ENCODE measurements around the gene KCNQ1OT1.

Gene KCNQ1OT1

GRCh38 chr11:2714463-2714800, 14.6 kb upstream of the KCNQ1OT1 start:
- in situ Hi-C loops (cut with HindIII; ENCODE audit: low sequenced_read_pairs), result no loop called here
- no peak for DNase-seq (ENCODE audit: low read depth)
- no peak for TF ChIP-seq CTCF (IDR thresholded peaks at IDR 0.05; ENCODE audit: low read depth, low read length, missing control alignments)
- no peak overlapping the region for H3K4me3 ChIP-seq (ENCODE audit: low read depth, low read length)

- in situ Hi-C loops (cut with HindIII; ENCODE audit: low sequenced_read_pairs), result no loop called here
- TF ChIP-seq CTCF (IDR thresholded peaks at IDR 0.05; ENCODE audit: low read depth, low read length, missing control alignments), result no peak
- DNase-seq (ENCODE audit: low read depth), result no peak
- no peak overlapping the region for H3K4me3 ChIP-seq (ENCODE audit: low read depth, low read length)
These were observed 14.1 kb upstream of the KCNQ1OT1 start for GRCh38 chr11:2713661-2714462.

GRCh38 chr11:2713094-2713493, 13.3 kb upstream of the KCNQ1OT1 start:
- in situ Hi-C loops (cut with HindIII; ENCODE audit: low sequenced_read_pairs), result no loop called here
- no peak overlapping the region for H3K4me3 ChIP-seq (ENCODE audit: low read depth, low read length)
- no peak for DNase-seq (ENCODE audit: low read depth)
- TF ChIP-seq CTCF (IDR thresholded peaks at IDR 0.05; ENCODE audit: low read depth, low read length, missing control alignments), result no peak

- no peak for DNase-seq (ENCODE audit: low read depth)
- no peak for TF ChIP-seq CTCF (IDR thresholded peaks at IDR 0.05; ENCODE audit: low read depth, low read length, missing control alignments)
- in situ Hi-C loops (cut with HindIII; ENCODE audit: low sequenced_read_pairs), result no loop called here
- H3K4me3 ChIP-seq (ENCODE audit: low read depth, low read length), result no peak overlapping the region
These were observed 11.4 kb upstream of the KCNQ1OT1 start for GRCh38 chr11:2711161-2711560.

- no peak overlapping the region for H3K4me3 ChIP-seq (ENCODE audit: low read depth, low read length)
- no peak for TF ChIP-seq CTCF (IDR thresholded peaks at IDR 0.05; ENCODE audit: low read depth, low read length, missing control alignments)
- in situ Hi-C loops (cut with HindIII; ENCODE audit: low sequenced_read_pairs), result no loop called here
- no peak for DNase-seq (ENCODE audit: low read depth)
These were observed 9.6 kb upstream of the KCNQ1OT1 start for GRCh38 chr11:2709429-2709828.

- in situ Hi-C loops (cut with HindIII; ENCODE audit: low sequenced_read_pairs), result no loop called here
- no peak for DNase-seq (ENCODE audit: low read depth)
- TF ChIP-seq CTCF (IDR thresholded peaks at IDR 0.05; ENCODE audit: low read depth, low read length, missing control alignments), result no peak
- no peak overlapping the region for H3K4me3 ChIP-seq (ENCODE audit: low read depth, low read length)
These were observed 9.0 kb upstream of the KCNQ1OT1 start for GRCh38 chr11:2708757-2709281.
